Measurements from ENCODE around the gene APPBP2.

GRCh38 chr17:60435244-60436167, 90.5 kb downstream of the APPBP2 start:
- peak in 2 of 3 donors; percentile 67 to 84 for TF ChIP-seq POLR2AphosphoS5 (IDR thresholded peaks at IDR 0.05)
- TF ChIP-seq, protein P1, sequence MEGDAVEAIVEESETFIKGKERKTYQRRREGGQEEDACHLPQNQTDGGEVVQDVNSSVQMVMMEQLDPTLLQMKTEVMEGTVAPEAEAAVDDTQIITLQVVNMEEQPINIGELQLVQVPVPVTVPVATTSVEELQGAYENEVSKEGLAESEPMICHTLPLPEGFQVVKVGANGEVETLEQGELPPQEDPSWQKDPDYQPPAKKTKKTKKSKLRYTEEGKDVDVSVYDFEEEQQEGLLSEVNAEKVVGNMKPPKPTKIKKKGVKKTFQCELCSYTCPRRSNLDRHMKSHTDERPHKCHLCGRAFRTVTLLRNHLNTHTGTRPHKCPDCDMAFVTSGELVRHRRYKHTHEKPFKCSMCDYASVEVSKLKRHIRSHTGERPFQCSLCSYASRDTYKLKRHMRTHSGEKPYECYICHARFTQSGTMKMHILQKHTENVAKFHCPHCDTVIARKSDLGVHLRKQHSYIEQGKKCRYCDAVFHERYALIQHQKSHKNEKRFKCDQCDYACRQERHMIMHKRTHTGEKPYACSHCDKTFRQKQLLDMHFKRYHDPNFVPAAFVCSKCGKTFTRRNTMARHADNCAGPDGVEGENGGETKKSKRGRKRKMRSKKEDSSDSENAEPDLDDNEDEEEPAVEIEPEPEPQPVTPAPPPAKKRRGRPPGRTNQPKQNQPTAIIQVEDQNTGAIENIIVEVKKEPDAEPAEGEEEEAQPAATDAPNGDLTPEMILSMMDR (IDR thresholded peaks at IDR 0.05), result peak; percentile 92 to 98 (median 96)

All from breast epithelium (tissue), 3 donors.